Activated CD4-positive, alpha-beta T cell treated with anti-CD3 and anti-CD28 coated beads, Interleukin-2, amount 50 U/mL, for 16 hours (primary cell): ENCODE results near the gene FLVCR1.
A peak's percentile ranks its signal among the peaks of the same experiment; 100 is the strongest.
"Not testable (repeated sequence)": the region's sequence is repeated elsewhere in the genome, so short reads cannot be mapped to it uniquely, and the experiment has no call there.

Source experiments
- DNase-seq: peaks from one replicate; pipeline ENCODE4 v3.0.0-alpha.2; 2020

The FLVCR1 gene

GRCh38 chr1:212857992-212858460, at the start of gene FLVCR1:
FLVCR1 (plus strand) TSS chr1:212858275; CDS start chr1:212858453, 178 bp downstream.
- peak; percentile 98 for DNase-seq

GRCh38 chr1:212814537-212815334, 43.3 kb upstream of the FLVCR1 start:
- DNase-seq = no peak

- no peak for DNase-seq
Measured at GRCh38 chr1:212816567-212817278, 41.4 kb upstream of the FLVCR1 start.

GRCh38 chr1:212819726-212820125, 38.3 kb upstream of the FLVCR1 start:
- DNase-seq = no peak

GRCh38 chr1:212820969-212821368, 37.1 kb upstream of the FLVCR1 start:
- DNase-seq = no peak

- no peak for DNase-seq
Measured at GRCh38 chr1:212822956-212823355, 35.1 kb upstream of the FLVCR1 start.

GRCh38 chr1:212824201-212824600, 33.9 kb upstream of the FLVCR1 start:
- no peak for DNase-seq

GRCh38 chr1:212825798-212826452, 32.1 kb upstream of the FLVCR1 start:
- DNase-seq = no peak

GRCh38 chr1:212827171-212827776, 30.8 kb upstream of the FLVCR1 start:
- DNase-seq = no peak

GRCh38 chr1:212827831-212828278, 30.2 kb upstream of the FLVCR1 start:
- no peak for DNase-seq

GRCh38 chr1:212828395-212828794, 29.7 kb upstream of the FLVCR1 start:
- DNase-seq = no peak

- peak; percentile 16 for DNase-seq
Measured at GRCh38 chr1:212833211-212834207, 24.6 kb upstream of the FLVCR1 start.

- no peak for DNase-seq
Measured at GRCh38 chr1:212838145-212838544, 19.9 kb upstream of the FLVCR1 start.

GRCh38 chr1:212844521-212844920, 13.6 kb upstream of the FLVCR1 start:
- DNase-seq = not testable (repeated sequence)

GRCh38 chr1:212847549-212847948, 10.5 kb upstream of the FLVCR1 start, which contains the start of gene SPATA45:
SPATA45 (minus strand) TSS chr1:212847649; CDS start chr1:212836149, 11,500 bp downstream.
- DNase-seq = no peak

GRCh38 chr1:212852105-212852688, 5.9 kb upstream of the FLVCR1 start:
- DNase-seq = no peak

GRCh38 chr1:212853658-212854057, 4.4 kb upstream of the FLVCR1 start:
- DNase-seq = no peak

- no peak for DNase-seq
Measured at GRCh38 chr1:212856755-212857154, 1.3 kb upstream of the FLVCR1 start.

- no peak for DNase-seq
Measured at GRCh38 chr1:212858461-212859265, 588 bp downstream of the FLVCR1 start.
